Suprapubic skin (tissue), 4 donors: ENCODE results near the gene CARD8. TPM values are rescaled to one million over a fixed set of nuclear protein-coding genes. Genes with fewer than 3 reads are reported as not detected.

Source experiments
- DNase-seq, 2 donors: peaks; one replicate each; pipeline ENCODE4 v3.0.0-alpha.2; 2019; ENCODE audit warnings: low spot score in 2 of 2
- H3K27ac ChIP-seq: fragments of 200-600 bp; sonication (generic); one replicate; pipeline ENCODE4 v1.5.1; 2019
- H3K27me3 ChIP-seq: fragments of 200-600 bp; sonication (generic); one replicate; pipeline ENCODE4 v1.5.1; 2019
- H3K36me3 ChIP-seq: fragments of 200-600 bp; sonication (generic); one replicate; pipeline ENCODE4 v1.5.1; 2019
- H3K4me1 ChIP-seq: fragments of 200-600 bp; sonication (generic); one replicate; pipeline ENCODE4 v1.5.1; 2019
- H3K4me3 ChIP-seq: fragments of 200-600 bp; sonication (generic); one replicate; pipeline ENCODE4 v1.5.1; 2019; ENCODE audit warnings: mild to moderate bottlenecking
- H3K9me3 ChIP-seq: fragments of 200-600 bp; sonication (generic); one replicate; pipeline ENCODE4 v1.5.1; 2019
- EP300 ChIP-seq: sonication (generic); formaldehyde crosslinking; IDR thresholded peaks from one replicate; pipeline ENCODE4 v1.6.1; 2017; ENCODE audit warnings: antibody characterized with exemption
- POLR2A ChIP-seq, 2 donors: fragments of 450-650 bp; IDR thresholded peaks; one replicate each; pipeline ENCODE4 v1.6.1; 2017; ENCODE audit warnings: antibody characterized with exemption in 2 of 2, mild to moderate bottlenecking in 2 of 2, moderate library complexity in 2 of 2
- POLR2AphosphoS5 ChIP-seq, 3 donors: sonication (generic); formaldehyde crosslinking; IDR thresholded peaks; one replicate each; pipeline ENCODE4 v1.6.1; 2017; ENCODE audit warnings: antibody characterized with exemption in 3 of 3
- WGBS: methylation state at CpG from one replicate; pipeline ENCODE4 v1.1.5; 2018; 5-methylcytosine and 5-hydroxymethylcytosine counted together
- total RNA-seq, 4 donors: library from RNA; depleted of rRNA; stranded (reverse); fragments of >200 nt; gene quantifications; one replicate each; pipeline ENCODE4 v1.1.0, GENCODE V29; 2016
- TF ChIP-seq, protein P1 (sequence below), 2 donors: fragments of 200-600 bp in 1 of 2; fragments of 450-650 bp in 1 of 2; sonication (generic) in 1 of 2; IDR thresholded peaks; one replicate each; pipeline ENCODE4 v1.5.1; 2016 to 2019; ENCODE audit warnings: antibody characterized with exemption in 2 of 2, mild to moderate bottlenecking in 1 of 2, moderate library complexity in 1 of 2

Gene CARD8
- total RNA-seq, 4 donors from 2014 or later = 11.5 to 40.6 (median 18.7) TPM

DNA sequence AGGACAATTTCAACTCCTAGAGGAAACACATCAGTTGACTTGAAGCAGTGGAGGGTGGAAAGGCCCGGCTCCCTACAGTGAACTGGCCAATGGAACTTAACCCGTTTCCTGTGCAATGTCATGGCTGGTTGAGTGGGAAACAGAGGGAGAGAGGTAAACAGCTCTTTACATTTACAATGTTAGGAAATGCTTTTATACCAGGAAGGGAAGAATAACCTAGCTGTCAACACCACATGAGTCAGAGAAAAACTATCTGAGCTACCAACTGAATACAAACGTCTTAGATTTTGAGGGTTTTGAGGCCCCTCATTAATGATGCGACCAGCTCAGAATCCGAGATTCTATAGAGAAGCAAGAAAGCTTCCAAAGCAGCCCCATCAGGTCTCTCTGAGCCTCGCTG lies 36.7 kb downstream of the CARD8 start:
- Histone ChIP-seq H3K27ac (no peak overlapping the region), H3K36me3 (peaks cover 10% of the 10 kb centered on the region), H3K4me1 (no peaks in the 10 kb centered on the region), H3K4me3 (no peak overlapping the region), H3K9me3 (no peaks in the 10 kb centered on the region), H3K27me3 (no peaks in the 10 kb centered on the region)
- 91% methylated on average over 6 of the region's 6 CpGs for WGBS
- TF ChIP-seq EP300 (no peak), POLR2A (IDR thresholded peaks at IDR 0.05) (no peak)
- DNase-seq = no peak

DNA sequence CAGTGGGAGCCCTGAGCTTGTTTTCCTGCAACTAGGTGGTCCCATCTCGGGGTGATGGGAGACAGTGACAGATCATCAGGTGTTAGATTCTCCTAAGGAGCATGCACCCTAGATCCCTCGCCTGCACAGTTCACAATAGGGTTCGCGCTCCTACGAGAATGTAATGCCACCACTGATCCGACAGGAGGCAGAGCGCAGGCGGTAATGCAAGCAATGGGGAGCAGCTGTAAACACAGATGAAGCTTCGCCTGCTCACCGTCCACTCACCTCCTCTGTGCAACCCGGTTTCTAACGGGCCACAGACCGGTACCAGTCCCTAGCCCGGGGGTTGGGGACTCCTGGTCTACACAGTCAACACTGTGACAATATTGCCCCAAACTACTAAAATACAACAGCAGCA lies 38.8 kb downstream of the CARD8 start:
- peaks cover 22% of the 10 kb centered on the region for H3K36me3 ChIP-seq
- H3K27me3 ChIP-seq = no peaks in the 10 kb centered on the region
- no peaks in the 10 kb centered on the region for H3K4me1 ChIP-seq

DNA sequence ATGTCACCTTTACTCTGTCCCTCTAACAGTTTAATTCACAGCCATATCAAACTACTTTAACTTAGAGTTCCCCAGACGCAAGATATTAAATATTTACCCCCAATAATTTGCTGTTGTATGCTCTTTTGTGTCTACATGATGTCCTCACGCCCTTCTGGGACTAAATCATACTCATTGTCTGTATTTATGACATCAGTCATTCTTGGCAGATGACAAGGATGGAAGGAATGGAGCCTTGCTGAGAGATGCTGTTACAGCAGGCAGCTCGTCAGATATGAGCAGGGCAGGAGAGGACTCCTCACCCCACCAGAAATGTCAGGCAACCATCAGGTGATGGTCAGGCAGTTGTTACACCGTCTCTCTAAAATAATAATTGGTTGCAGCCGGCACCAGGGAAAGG lies 41.8 kb downstream of the CARD8 start:
- WGBS = 90% methylated on average over 5 of the region's 5 CpGs
- DNase-seq = no peak
- Histone ChIP-seq H3K36me3 (peaks cover 30% of the 10 kb centered on the region), H3K4me1 (no peaks in the 10 kb centered on the region), H3K4me3 (no peak overlapping the region), H3K27me3 (no peaks in the 10 kb centered on the region), H3K9me3 (no peaks in the 10 kb centered on the region), H3K27ac (no peak overlapping the region)
- TF ChIP-seq, protein P1, sequence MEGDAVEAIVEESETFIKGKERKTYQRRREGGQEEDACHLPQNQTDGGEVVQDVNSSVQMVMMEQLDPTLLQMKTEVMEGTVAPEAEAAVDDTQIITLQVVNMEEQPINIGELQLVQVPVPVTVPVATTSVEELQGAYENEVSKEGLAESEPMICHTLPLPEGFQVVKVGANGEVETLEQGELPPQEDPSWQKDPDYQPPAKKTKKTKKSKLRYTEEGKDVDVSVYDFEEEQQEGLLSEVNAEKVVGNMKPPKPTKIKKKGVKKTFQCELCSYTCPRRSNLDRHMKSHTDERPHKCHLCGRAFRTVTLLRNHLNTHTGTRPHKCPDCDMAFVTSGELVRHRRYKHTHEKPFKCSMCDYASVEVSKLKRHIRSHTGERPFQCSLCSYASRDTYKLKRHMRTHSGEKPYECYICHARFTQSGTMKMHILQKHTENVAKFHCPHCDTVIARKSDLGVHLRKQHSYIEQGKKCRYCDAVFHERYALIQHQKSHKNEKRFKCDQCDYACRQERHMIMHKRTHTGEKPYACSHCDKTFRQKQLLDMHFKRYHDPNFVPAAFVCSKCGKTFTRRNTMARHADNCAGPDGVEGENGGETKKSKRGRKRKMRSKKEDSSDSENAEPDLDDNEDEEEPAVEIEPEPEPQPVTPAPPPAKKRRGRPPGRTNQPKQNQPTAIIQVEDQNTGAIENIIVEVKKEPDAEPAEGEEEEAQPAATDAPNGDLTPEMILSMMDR (IDR thresholded peaks at IDR 0.05) = no peak
- TF ChIP-seq POLR2AphosphoS5 (IDR thresholded peaks at IDR 0.05) = no peak
- no peak for TF ChIP-seq EP300
- TF ChIP-seq POLR2A (IDR thresholded peaks at IDR 0.05) = no peak

More for the DNA sequence above, 38.8 kb downstream of the CARD8 start:
- no peak overlapping the region for H3K4me3 ChIP-seq
- H3K9me3 ChIP-seq = no peaks in the 10 kb centered on the region
- no peak for DNase-seq
- H3K27ac ChIP-seq = no peak overlapping the region
- TF ChIP-seq POLR2A (IDR thresholded peaks at IDR 0.05) = no peak
- TF ChIP-seq POLR2AphosphoS5 (IDR thresholded peaks at IDR 0.05) = no peak
- no peak for TF ChIP-seq EP300
- TF ChIP-seq, protein P1 (IDR thresholded peaks at IDR 0.05) = no peak
- WGBS = 81% methylated on average over 14 of the region's 14 CpGs

DNA sequence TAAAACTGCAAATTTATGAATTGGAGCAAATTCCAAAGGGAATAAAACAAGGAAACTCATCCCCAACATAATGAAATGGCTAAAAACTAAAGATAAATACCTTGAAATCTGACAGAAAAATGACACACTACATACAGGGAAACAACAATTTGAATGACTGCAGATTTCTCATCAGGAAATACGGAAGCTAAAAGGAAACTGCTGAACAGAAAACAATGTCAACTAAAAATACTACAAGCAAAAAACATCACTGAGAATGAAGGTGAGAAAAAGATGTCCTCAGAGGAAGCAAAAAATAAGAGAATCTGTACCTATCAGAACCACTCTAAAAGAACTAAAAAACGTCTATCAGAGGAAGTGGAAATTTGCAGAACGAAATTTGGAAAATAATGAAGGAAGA lies 45.7 kb downstream of the CARD8 start:
- Histone ChIP-seq H3K27me3 (no peaks in the 10 kb centered on the region), H3K36me3 (peaks cover 30% of the 10 kb centered on the region), H3K27ac (no peak overlapping the region), H3K9me3 (no peaks in the 10 kb centered on the region), H3K4me3 (no peak overlapping the region), H3K4me1 (peaks cover 2% of the 10 kb centered on the region)
- WGBS = 82% methylated on average over 3 of the region's 3 CpGs
- TF ChIP-seq EP300 (no peak), POLR2AphosphoS5 (IDR thresholded peaks at IDR 0.05) (no peak), POLR2A (IDR thresholded peaks at IDR 0.05) (no peak)
- TF ChIP-seq, protein P1 (IDR thresholded peaks at IDR 0.05) = no peak
- no peak for DNase-seq

DNA sequence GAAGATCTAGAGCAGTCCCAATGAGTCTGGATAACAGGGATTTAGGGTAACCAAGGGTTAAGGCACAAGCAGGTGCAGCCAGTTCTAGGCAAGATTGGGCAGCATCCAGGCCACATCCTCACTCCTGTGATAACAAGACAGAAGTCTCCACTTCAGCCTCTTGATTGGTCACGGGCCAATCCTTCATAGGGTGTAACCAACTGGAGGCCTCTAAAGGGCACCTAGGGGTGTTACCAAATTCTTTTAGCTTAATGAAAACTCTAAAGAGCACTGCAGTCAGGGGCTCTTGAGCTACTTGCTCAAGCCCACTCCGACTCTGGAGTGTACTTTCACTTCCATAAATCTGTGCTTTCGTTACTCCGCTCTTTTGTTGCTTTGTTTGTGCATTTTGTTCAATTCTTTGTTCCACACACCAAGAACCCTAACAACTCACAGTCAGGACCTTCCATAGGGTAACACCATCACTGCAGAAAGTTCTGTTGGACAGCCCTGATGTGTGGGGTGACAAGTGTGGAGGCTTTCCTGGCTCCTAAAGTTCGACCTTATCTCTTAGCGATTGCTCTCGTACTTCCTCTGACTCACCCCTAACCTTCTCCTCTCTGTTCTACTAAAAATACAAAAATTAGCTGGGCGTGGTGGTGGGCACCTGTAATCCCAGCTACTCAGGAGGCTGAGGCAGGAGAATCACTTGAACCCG lies 49.2 kb downstream of the CARD8 start:
- peaks cover 9% of the 10 kb centered on the region for H3K36me3 ChIP-seq
- H3K27me3 ChIP-seq = no peaks in the 10 kb centered on the region
- no peak for DNase-seq
- H3K4me1 ChIP-seq = peaks cover 18% of the 10 kb centered on the region
- no peak overlapping the region for H3K4me3 ChIP-seq
- H3K9me3 ChIP-seq = no peaks in the 10 kb centered on the region
- TF ChIP-seq EP300 (no peak), POLR2A (IDR thresholded peaks at IDR 0.05) (no peak)
- no peak overlapping the region for H3K27ac ChIP-seq
- WGBS = 72% methylated on average over 9 of the region's 9 CpGs

DNA sequence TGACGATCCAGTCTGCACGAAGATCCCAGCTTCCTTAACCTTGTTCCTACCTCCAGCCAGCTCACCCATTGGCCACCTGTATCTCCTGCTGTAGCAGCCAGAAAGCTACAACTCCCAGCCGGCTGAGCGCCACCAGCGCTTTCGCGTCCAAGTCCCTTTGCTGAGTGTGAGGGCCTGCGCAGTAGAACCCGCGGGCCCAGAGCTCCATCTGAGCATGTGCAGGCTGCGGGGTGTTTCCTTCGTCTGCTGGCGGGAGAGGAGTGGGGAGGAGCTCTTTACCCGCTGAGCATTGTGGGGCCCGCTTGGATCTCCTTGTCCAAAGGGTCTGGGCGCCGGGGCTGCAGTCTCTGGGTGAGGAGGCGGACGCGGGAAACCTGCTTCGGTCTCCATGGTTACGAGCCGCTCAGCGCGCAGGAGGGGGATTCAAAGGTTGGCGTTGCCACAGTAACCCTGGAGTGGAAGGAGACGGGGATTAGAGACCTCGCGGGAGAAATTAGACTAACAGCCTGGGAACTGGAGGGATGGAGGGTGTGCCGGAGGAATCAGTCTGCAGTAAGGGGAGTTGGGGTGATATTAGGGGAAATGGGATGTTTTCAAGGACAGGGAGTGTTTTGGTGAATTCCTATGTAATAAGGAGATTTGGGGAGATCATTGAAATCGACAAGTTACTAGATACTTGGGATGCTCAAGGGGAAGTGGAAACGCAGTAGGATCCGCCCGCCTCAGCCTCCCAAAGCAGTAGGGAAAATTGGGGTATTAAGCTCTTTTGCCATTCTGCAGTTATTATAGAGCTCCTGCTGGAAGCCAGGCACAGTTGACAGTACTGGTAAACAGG lies 51.7 kb downstream of the CARD8 start:
- no peaks in the 10 kb centered on the region for H3K36me3 ChIP-seq
- peak overlapping the region; percentile 68 for H3K27ac ChIP-seq
- peak; percentile 95 for DNase-seq
- H3K4me1 ChIP-seq = peaks cover 18% of the 10 kb centered on the region
- WGBS = under 1% methylated on average over 31 of the region's 34 CpGs
- H3K4me3 ChIP-seq = peak overlapping the region; percentile 71
- H3K27me3 ChIP-seq = no peaks in the 10 kb centered on the region
- no peaks in the 10 kb centered on the region for H3K9me3 ChIP-seq
- TF ChIP-seq EP300 (no peak), POLR2AphosphoS5 (IDR thresholded peaks at IDR 0.05) (peak in 1 of 3 donors; percentile 13)
